ENCODE measurements around the gene HUS1. TPM values are rescaled to one million over a fixed set of nuclear protein-coding genes. Genes with fewer than 3 reads are reported as not detected.
"Not testable (repeated sequence)": the region's sequence is repeated elsewhere in the genome, so short reads cannot be mapped to it uniquely, and the experiment has no call there.

HUS1 gene
- total RNA-seq, 1 donor from 2014 or later = 30.4 TPM

- intact Hi-C loops (cut with DNase I) = no loop called here
Measured at GRCh38 chr7:47932466-47933037, 46.9 kb downstream of the HUS1 start.

GRCh38 chr7:47932016-47932415, 47.4 kb downstream of the HUS1 start:
- no peaks in the 10 kb centered on the region for H3K27me3 ChIP-seq
- no peaks in the 10 kb centered on the region for H3K36me3 ChIP-seq
- DNase-seq (ENCODE audit: low spot score in 2 of 2) = no peak
- peak overlapping the region in 1 of 2 donors; percentile 25 for H3K27ac ChIP-seq
- no peak overlapping the region for H3K4me3 ChIP-seq
- peaks cover 0 to 6% of the 10 kb centered on the region in 2 donors for H3K4me1 ChIP-seq
- TF ChIP-seq CTCF (IDR thresholded peaks at IDR 0.05) = no peak
- H3K9me3 ChIP-seq = no peaks in the 10 kb centered on the region
- intact Hi-C loops (cut with DNase I) = no loop called here

More at GRCh38 chr7:47932466-47933037, 46.9 kb downstream of the HUS1 start:
- Histone ChIP-seq H3K27ac (peak overlapping the region in 1 of 2 donors; percentile 25), H3K4me3 (no peak overlapping the region), H3K36me3 (no peaks in the 10 kb centered on the region), H3K27me3 (no peaks in the 10 kb centered on the region), H3K4me1 (peaks cover 0 to 6% of the 10 kb centered on the region in 2 donors), H3K9me3 (no peaks in the 10 kb centered on the region)
- no peak for DNase-seq (ENCODE audit: low spot score in 2 of 2)
- no peak for TF ChIP-seq CTCF (IDR thresholded peaks at IDR 0.05)

- H3K4me1 ChIP-seq = peaks cover 0 to 6% of the 10 kb centered on the region in 2 donors
- no peak for TF ChIP-seq CTCF (IDR thresholded peaks at IDR 0.05)
- no peaks in the 10 kb centered on the region for H3K27me3 ChIP-seq
- H3K9me3 ChIP-seq = no peaks in the 10 kb centered on the region
- peak overlapping the region in 1 of 2 donors; percentile 25 for H3K27ac ChIP-seq
- no peak for DNase-seq (ENCODE audit: low spot score in 2 of 2)
- H3K4me3 ChIP-seq = no peak overlapping the region
- intact Hi-C loops (cut with DNase I) = no loop called here
- H3K36me3 ChIP-seq = no peaks in the 10 kb centered on the region
Measured at GRCh38 chr7:47931005-47932004, 48.1 kb downstream of the HUS1 start.

- no peaks in the 10 kb centered on the region for H3K36me3 ChIP-seq
- no peaks in the 10 kb centered on the region for H3K27me3 ChIP-seq
- no peaks in the 10 kb centered on the region for H3K4me1 ChIP-seq
- no peak for TF ChIP-seq CTCF (IDR thresholded peaks at IDR 0.05)
- intact Hi-C loops (cut with DNase I) = no loop called here
- DNase-seq (ENCODE audit: low spot score in 2 of 2) = no peak
- no peaks in the 10 kb centered on the region for H3K9me3 ChIP-seq
- H3K4me3 ChIP-seq = no peak overlapping the region
- H3K27ac ChIP-seq = no peak overlapping the region
Measured at GRCh38 chr7:47924266-47924665, 55.1 kb downstream of the HUS1 start.

GRCh38 chr7:47923081-47923875, 56.1 kb downstream of the HUS1 start:
- DNase-seq (ENCODE audit: low spot score in 2 of 2) = peak in 1 of 2 donors; percentile 13
- H3K4me3 ChIP-seq; H3K4me1 ChIP-seq; H3K27ac ChIP-seq; H3K9me3 ChIP-seq; H3K36me3 ChIP-seq; intact Hi-C loops (cut with DNase I); H3K27me3 ChIP-seq: not testable (repeated sequence)

- H3K4me1 ChIP-seq; H3K27me3 ChIP-seq; H3K27ac ChIP-seq; H3K9me3 ChIP-seq; H3K4me3 ChIP-seq; H3K36me3 ChIP-seq; intact Hi-C loops (cut with DNase I): not testable (repeated sequence)
- DNase-seq (ENCODE audit: low spot score in 2 of 2) = peak in 1 of 2 donors; percentile 35
Measured at GRCh38 chr7:47916514-47916913, 62.9 kb downstream of the HUS1 start.
